Activated CD4-positive, alpha-beta T cell treated with anti-CD3 and anti-CD28 coated beads, Interleukin-2, amount 50 U/mL, for 4 hours (primary cell): ENCODE results near the gene MMUT.
"Not testable (repeated sequence)": the region's sequence is repeated elsewhere in the genome, so short reads cannot be mapped to it uniquely, and the experiment has no call there.

Source experiments
- DNase-seq, 2 experiments: peaks; one replicate each; pipeline ENCODE4 v3.0.0-alpha.2; 2020

Gene MMUT

GRCh38 chr6:49416195-49416594 is 46.9 kb downstream of the MMUT start:
- DNase-seq, result no peak

GRCh38 chr6:49415358-49415757 is 47.7 kb downstream of the MMUT start:
- no peak for DNase-seq

GRCh38 chr6:49410564-49410963 is 52.5 kb downstream of the MMUT start:
- DNase-seq, result no peak

DNA sequence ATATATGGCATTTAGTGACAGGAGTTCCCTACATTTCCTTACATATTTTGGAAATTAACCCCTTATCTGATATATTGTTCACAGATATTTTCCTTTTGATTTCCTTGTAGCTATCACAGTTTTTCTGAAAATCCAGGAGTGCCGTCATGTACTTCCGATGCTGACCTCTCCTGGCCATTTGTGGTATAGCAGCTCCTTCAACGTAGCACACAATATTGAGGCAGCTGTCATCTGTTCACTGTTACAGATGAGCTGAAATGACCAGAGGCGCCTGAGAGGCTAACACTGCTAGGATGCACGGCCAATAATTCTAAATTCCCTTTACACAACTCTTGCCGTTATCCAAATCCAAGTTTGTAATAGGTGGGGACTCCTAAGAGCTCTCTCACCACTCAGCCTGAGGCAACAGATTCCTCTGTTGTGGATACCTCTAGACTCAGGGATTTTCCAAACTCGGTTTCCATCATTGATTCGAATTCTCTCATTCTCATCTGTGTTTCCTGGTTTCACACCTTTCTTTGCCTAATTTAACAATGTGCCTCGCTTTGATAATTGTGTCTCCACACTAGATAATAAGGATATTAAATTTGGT is 53.0 kb downstream of the MMUT start:
- DNase-seq, result peak; percentile 37 to 41

DNA sequence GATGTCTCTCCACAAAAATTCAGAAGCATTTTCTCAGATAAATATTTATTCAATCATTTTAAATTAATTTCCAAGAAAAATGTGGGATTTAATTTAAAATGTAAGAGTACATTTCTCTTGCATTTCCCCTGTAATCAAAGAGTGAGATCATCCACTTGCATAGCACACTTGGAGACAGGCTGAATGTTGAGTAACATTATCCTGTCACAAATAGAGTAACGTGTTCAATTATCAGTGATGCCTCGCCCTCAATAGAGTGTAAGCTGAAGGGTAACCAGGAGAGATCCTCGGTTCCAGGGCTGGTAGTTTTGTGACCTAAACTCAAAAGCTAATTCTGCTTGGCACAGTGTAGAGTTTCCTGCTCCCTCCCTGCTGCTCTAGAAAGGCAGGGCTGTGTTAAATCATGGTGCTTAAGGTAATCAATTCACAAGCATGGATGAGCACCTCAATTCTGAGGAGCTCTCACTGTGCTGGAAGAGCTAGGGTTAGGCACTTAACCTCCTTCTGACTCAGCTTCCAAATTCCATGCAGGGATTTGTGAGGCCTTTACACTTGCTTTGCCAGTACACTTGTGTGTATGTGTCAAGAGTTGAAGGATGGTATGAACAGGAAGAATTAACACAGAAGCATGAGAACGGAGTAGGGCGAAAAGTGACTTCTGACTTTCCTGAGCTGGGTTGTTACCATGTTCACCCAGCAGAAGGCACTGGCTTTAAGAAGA is 56.6 kb downstream of the MMUT start:
- no peak for DNase-seq

GRCh38 chr6:49401063-49401462 is 62.0 kb downstream of the MMUT start:
- DNase-seq, result no peak

- not testable (repeated sequence) for DNase-seq
These were observed 76.2 kb downstream of the MMUT start for GRCh38 chr6:49386667-49387508.

DNA sequence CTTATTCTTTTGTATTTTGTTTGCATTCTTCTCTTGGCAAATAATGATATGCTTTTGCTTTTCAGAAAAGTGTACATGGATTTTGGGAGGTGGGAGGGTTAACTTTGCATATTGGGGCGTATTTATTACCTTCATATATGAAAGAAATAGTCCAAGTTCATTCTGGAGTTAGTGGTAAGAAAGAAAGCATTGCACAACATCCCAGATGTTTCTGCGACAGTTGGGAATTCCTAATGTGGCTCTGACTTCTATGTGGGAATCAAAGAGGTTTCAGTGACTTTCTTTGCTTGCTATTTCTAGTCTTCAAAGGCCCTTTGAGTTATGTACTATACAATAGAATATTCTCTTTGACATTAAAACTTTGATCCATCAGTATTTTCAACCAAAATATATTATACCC is 78.1 kb downstream of the MMUT start:
- no peak for DNase-seq
